GM21423 (cell line): ENCODE measurements around the gene CCDC34.
A peak's percentile ranks its signal among the peaks of the same experiment; 100 is the strongest.

Source experiments
- ATAC-seq: cut with Tn5 transposase; IDR thresholded peaks from one replicate; pipeline ENCODE4 v1.9.1; 2021; ENCODE audit warnings: mild to moderate bottlenecking, moderate library complexity; ENCODE audit not compliant: unreplicated experiment

Gene CCDC34

DNA sequence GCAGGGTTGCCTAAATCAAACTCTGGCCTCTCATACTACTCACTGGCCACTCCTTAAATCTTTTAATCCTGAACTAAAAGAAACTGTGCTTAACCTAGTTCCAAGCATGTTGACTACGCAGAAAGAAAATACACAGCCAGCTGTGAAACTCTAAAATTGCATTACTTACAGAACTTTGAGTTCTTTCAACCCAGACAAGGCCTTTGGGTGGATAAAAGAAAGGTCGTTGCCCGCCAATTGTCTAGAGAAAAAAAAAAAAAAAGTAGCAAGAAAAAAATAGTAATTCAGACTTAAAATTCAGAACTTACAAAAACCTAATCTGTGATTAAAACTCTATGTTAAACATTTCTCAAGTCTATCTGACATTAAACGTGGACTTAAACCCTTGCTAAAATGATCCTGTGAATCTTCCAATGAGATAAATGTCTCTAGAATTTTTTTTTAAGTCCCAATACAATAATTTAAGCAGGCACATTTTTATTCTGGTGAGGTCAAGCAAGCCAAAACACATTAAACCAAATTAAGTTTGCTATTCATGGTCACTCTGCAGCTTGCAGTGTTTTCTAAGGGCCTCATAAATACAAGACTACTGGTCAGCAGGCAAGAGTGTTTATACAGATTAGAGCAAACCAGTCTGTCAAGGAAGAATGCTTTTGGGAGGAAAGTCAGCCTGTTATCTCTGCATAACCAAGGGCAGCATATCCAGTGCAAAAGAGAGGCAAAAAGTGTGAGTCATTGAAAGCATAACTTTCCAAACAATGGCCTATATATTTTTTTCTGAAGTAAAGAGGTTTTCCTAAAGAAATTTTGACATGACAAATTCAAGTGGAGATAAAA, 29.5 kb upstream of the CCDC34 start:
- no peak for ATAC-seq

DNA sequence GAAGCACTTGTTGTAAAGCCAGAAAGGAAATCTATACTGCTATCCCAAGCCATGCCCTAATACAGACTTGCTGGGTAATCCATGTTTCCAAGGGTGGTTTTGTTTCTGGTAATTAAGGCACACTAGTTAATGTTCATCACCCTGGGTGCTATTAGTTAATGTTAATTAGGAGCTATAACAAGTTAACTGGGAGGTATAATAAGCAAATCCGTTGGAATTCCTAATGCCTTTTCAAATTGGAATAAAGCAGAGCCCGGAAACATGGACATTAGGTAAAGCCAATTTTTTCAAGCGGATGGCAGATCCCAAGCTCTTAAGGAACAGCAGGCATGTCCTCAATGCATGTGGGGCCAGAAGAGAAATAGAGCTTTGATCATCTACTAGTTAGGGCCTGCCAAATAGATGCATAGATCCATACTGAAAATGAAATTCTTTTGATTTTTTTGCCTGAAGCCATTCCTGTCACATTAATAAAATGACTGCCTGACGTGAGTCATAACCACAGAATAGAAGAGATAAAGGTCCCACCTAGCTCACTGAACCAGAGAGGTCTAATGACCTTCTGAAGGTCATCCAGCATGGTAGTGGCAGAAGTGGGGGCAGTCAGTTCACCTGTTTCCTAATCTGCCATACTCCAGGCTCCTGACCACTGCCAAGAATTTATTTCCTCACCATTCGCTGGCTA, 28.5 kb upstream of the CCDC34 start:
- no peak for ATAC-seq

DNA sequence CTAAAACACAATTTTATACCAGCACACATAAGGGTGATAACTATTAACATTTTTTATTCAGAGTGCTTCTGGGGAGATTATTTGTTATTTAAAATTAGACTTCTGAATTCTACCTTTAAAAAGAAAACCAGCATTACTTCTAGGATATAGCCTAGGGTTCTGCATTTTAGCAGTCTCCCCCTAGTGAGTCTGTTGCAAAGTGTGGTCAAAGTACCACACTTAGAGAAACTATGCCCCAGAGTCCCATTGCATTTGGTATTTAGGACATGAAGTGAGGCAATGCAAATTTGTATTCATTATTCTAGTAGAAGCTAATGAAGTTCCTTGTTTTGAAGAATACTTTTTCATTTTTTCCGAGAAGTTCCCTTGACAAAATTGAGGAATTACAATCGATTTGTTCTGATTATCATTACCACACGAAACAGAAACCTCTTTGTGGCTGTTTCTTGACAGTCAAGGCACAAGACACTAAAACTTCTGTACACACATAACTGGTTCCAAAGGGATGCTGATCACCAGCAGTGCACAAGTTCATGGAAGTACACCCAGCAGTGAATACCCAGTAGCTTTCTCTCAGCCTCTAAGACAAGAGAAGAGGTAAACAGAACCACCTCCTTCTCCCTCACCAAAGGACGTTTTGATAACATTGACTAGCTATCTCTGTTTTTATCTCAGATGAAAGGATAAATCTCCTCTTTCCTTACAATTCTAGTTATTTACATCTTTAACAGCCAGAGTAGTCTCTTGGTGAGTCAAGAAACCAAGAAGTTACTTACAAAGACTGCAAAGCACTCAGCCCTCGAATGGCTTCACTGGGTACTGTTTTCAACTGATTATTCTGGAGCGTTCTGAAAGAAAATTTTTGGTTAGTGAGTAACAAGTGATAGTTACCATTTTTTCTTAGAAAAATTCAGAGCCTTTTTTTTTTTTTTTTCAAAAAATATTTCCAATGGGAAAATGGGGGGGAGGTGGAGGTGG, 27.6 kb upstream of the CCDC34 start:
- ATAC-seq, result no peak

DNA sequence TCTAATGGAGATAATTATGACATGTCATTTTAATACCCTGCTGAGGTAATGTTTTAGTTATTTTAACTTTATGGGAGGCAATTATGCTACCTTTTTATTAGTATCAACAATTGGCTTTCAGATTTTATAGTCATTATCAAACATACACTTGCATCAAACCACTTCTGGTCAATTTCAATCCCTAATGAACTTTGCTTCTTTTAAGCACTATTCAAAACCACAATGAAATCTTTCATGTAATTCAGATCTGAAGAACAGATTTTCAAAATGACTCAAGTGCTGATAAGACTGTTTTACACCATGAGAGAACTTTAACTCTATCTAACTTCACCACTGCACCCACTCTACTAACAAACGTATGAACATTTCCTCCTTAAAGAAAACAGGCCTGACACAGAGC, 25.9 kb upstream of the CCDC34 start:
- no peak for ATAC-seq

DNA sequence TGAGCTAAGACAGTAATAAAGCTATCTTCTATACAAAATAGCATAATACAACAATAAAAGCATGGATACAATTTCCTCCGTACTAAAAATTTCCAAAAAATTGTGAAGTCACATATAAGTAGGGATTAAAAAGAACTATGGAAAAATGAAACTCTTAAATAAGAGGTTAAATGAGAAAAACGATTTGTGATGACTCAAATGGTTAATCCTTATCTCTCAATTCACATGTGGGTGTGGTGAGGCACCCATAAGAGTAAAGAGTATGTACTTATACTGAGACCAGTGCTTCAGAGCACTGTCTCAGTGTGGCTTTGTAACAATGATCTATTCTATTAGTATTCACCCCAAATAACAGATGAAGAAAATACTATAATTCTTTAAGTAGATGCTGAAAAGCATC, 25.0 kb upstream of the CCDC34 start:
- ATAC-seq, result no peak

DNA sequence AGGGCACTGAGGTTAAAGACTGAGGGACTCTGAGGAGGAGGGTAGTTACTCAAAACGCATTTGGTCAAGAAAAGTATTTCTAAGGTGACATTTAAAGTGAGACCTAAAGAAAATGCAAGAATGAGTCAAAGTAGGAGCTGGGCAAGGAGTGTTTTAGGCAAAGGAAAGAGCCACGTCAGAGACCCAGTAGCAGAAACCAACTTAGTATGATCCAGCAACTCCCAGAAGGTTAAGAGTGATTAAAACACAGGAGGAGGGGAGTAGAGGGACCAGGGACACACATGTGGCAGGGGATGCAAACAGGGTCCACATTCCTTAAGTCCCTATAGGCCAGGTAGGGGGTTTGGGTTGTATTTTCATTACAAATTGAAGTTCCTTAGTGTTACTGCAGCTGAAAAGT, 24.3 kb upstream of the CCDC34 start:
- ATAC-seq, result no peak

DNA sequence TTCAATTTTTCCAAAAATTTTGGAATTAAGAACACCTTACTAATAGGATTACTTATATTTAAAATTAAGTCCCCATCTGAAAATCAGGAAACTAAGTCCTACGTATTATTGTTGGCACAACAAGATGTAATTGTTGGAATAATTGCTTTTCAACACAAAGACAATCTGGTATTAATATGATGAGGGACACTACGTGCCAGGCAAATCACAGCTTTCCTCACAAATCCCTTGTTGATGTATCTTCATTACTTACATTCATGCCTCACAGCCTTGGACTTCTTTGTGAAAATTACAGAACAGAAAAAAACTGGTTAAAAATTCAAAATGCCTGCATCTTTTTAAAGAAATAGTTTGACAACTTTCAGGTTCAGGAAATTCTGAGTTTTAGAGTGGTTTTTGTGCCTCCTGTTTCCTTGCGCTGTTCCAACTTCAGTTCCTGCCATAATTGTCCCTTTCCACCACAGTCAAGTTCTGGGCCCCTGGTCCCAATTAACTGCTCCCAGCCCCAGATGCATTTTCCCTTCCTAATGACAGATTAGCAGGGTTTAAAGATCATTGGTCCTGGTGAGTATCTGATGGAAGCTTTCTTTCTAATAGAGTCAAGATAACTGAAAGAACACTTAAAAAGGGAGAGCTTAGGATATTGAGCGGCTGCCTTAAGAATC, 23.3 kb upstream of the CCDC34 start:
- no peak for ATAC-seq

DNA sequence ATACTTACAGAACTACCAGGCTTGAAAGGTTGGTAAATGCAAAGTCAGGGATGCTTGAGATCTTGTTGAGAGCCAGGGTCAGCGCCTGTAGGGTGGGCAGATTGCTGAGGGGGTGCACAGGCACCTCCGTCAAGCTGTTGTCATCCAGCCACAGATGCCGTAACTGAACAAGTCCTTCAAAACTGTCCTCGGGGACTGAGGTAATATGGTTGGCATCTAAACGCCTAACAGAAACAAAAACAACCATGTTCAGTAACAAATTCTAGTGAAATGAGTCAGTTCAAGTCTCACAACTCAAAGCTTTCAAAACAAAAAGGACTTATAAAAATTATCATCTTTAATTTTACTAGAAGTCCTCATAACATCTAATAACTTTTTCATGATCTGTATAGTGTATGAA, 22.2 kb upstream of the CCDC34 start:
- no peak for ATAC-seq

DNA sequence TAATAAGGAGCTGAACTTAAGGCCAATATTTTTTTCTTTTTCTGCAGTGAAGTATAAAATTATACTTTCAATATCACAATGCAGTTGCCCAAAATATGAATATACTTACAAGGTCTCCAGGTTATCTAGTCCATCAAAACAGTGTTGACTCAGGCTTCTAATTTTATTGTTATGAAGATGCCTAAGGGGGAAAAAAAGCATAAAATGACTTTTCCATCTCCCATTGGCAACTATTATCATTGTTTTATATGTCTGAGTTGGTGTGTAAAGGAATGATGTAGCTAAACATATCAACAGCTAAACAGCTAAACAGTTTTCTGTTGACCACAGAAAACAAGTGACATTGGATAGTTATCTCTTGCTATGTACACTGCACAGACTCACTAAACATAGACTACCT, 21.2 kb upstream of the CCDC34 start:
- ATAC-seq, result no peak

DNA sequence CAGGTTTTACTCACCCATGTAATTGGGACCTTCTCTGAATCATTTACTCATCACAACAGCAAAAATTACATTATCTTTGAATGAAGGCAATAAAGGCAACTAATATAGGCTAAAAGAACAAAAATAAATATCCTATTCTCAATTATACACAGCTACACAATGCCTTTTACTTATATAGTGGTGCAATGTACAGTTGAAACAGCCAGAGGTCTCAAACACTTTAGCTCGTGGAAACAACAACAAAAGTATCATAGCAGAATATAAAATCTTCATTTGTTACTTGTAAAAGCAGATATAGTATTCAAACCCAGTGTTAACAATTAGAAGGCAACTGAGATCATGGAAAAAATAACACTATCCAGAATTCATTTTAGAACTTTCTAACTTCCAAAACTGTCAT, 20.6 kb upstream of the CCDC34 start:
- no peak for ATAC-seq

DNA sequence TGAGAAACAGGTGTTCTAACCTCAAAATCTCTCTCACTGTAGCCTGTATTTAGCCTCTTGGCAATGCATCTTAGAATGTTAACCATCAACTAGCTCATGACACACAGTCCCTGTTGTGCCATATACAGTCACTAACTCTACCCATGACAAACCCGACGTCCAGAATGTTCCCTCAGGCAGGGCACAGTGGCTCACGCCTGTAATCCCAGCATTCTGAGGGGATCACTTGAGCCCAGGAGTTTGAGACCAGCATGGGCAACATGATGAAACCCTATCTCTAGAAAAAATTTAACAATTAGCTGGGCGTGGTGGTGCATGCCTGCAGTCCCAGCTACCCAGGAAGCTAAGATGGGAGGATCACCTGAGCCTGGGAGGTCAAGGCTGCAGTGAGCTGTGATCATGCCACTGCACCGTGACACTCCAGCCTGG, 18.2 kb upstream of the CCDC34 start:
- ATAC-seq, result peak; percentile 80

DNA sequence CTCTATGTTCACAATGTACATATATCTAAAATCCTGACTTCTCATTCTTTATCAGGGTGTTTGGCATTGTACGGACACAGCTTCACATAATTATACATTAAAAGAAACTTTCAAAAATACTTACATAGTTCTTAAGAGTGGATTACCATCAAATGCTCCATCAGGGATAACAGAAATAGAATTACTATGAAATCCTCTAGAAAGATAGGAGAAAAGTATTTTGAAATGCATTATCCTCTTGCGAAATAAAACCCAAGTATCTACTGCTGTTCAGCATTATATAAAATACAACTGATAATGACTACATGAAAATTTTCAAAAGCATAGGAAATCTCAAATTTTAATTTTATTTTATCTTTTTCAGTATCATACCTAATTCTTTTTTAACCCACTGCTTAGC, 17.8 kb upstream of the CCDC34 start:
- no peak for ATAC-seq

DNA sequence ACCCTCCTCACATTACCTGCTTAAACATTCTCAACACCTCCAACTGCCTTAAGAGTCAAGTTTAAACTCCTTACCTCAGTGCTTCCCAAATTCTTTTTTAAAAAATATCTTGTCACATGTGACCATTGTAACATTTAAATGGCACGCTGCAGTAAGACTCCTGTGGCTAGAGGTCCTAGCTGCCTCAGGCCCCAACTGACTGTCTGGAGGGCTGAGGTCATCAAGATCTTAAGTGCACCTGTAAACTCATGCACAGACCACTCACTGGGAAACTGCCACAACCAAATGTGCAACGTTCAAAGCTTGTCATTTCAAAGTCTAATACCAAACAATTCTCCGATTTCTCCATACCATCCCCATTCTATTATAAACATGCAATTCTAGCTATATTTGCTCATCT, 16.4 kb upstream of the CCDC34 start:
- ATAC-seq, result no peak

DNA sequence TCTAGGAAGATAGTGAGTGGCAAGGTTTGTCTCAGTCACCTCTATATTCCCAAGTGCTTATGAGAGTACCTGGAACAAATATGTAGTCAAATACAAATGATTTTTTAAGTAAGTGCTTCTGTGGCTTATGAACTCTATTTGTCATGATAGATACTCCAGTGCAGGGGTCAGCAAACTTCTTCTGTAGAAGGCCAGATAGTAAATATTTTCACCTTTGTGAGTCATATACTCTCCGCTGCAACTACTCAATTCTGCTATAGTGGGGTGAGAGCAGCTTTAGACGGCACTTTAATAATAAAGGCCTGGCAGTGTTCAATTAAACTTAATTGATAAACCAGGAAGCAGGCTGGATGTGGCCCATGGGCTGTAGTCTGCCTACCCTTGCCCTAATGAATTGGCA, 12.4 kb upstream of the CCDC34 start:
- ATAC-seq, result no peak

DNA sequence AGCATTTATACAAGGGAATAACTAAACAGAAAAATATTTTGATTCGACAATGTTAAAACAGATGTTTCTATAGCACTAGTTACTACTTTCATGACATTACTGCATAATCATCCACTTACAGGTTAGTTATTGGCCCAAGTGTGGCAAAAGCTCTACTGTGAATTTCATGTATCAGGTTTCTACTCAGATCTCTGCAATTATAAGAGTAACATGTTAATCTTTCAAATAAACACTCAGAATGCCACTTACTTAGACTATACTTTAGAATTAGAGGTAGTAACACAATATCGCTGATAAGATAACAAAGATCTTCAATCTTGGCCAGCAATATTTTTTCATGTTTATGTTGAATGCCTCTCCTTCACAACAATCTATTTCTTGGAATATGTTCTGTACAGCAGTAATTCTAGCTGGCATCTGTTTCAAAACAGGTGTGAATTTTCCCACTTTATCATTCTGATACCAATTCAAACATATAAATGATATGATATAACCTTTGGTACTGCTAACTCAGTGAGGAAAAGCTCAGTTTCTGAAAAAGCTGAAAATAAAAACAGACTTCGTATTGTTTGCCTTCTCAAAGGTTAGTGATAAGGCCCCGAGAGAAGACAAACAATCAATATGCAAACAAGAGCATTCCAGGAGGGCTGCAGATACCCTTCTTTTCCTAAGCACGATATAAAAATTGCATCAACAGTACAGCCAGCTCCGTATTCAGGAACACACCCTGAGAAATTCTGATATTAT, 11.0 kb upstream of the CCDC34 start:
- no peak for ATAC-seq

DNA sequence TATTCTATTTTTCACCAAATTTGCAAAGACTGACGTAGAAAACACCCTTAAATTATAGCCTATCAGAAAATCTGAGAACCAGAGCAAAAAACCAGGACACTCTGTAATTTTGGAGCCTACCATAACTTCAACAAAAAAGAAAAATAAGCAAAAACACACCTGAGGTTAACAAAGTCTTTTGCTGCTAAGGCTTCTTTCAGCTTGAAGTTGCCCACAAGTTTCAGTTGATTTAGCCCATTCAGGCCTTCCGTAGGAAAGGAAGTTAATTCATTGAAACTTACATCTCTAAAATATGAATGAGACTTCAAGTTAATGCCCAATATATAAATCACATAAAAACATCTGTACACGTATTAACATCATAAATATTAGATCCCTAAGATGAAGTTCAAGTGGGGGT, 10.4 kb upstream of the CCDC34 start:
- ATAC-seq, result no peak

DNA sequence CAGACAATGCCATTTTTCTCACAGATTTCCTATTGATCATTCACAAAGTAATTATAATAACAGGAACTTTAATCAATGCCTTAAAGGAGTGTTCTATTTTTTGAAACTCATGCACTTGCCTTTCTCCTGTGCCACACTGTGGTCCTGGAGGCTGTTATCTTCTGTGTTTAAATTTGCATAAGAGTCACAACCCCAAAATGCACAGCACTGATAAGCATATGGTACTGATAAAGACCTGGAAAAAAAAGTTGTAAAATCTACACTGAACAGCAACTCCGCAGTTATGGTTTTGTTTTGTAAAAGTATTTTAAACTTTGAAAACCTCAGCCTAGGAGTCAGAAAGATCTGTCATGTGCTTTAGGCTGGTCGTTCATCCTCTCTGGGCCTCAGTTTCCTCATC, 9.1 kb upstream of the CCDC34 start:
- ATAC-seq, result no peak

DNA sequence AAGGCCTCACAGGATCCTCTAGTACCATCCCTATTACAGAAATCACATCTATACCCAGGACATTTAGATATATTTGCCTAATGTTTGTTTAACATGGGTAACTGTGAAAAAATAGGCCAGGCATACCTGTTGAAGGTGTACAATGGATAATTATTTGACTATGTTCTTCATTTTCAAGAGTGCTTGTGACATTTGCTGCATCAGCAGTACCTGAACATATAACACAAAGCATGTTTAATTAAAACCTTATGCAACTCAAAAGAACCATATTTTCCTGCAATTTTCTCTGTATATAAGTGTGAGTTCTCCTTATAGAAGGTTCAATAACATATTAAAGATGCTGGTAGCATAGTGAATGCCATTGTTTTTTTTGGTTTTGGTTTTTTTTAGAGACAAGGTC, 8.5 kb upstream of the CCDC34 start:
- ATAC-seq, result no peak

DNA sequence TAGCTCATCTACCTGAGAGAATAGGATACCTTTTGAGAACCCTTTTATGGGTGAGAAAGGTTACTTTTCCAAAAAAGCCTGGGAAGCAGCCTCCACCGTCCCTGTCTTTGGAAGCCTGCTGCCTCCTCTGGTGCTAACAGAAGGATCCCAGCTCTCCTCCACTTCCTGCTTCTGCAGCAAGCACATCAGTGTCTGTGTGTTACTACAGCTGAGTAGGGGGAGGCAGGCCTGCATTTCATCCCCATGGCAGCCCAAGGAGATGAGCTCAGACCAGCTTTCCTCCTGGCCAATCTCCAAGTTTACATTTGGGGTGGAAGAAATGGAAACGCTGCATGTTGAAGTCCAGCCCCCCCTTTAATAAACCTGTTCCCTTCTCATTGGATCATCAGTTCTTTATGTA, 7.4 kb upstream of the CCDC34 start:
- no peak for ATAC-seq

DNA sequence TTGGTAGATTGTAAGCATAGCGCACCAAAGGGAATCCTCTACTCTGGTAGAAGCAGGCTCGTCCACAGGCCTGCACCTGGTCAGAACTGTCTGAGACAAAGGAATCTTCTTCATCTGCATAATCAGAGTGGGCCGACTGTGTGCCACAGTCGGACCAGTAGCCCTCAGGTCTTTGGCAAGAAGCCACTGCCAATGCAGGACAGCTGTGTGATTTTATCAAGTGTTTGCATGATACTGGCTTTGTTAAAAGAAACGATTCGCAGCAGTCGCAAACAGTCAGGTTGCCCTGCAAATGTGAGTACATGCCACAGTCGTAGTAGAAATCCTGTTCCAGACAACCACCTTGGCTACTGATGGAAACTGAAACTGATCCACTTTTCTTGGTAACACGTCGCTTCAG, 4.9 kb upstream of the CCDC34 start:
- ATAC-seq, result no peak
